SU-DHL-6 (cell line): Measurements from ENCODE around the gene MED27.

ENCODE experiments used
- H2AFZ ChIP-seq: fragments of 200-600 bp; sonication (generic); 2 replicates; pipeline ENCODE4 v1.6.1; 2014; ENCODE audit warnings: low read depth, mild to moderate bottlenecking, moderate library complexity, mixed read lengths, antibody characterized with exemption, low read length; ENCODE audit not compliant: severe bottlenecking
- H3F3A ChIP-seq: fragments of 200-600 bp; shearing (Covaris generic); 2 replicates; pipeline ENCODE4 v1.6.0; 2016; ENCODE audit warnings: antibody characterized with exemption, mild to moderate bottlenecking; ENCODE audit not compliant: insufficient read depth
- H3K27ac ChIP-seq: fragments of 200-600 bp; sonication (generic); 2 replicates; pipeline ENCODE4 v1.5.1; 2016; ENCODE audit warnings: low read depth, mild to moderate bottlenecking, low read length, moderate library complexity, mixed read lengths
- H3K27me3 ChIP-seq: fragments of 200-600 bp; sonication (generic), shearing (Covaris generic); 2 replicates; pipeline ENCODE4 v1.6.0; 2014; ENCODE audit warnings: mild to moderate bottlenecking, low read length
- H3K36me3 ChIP-seq: fragments of 200-600 bp; sonication (generic); 2 replicates; pipeline ENCODE4 v1.6.1; 2014; ENCODE audit warnings: mild to moderate bottlenecking, low read length, mixed read lengths
- H3K4me2 ChIP-seq: fragments of 300-600, 200-600 bp; shearing (Covaris generic), sonication (generic); 2 replicates; pipeline ENCODE4 v1.6.0; 2014; ENCODE audit warnings: low read length, low read depth, mild to moderate bottlenecking; ENCODE audit not compliant: poor library complexity, severe bottlenecking
- H3K4me3 ChIP-seq: fragments of 200-600 bp; sonication (generic); 2 replicates; pipeline ENCODE4 v1.5.1; 2014; ENCODE audit warnings: antibody characterized with exemption, low read length, mild to moderate bottlenecking, mixed read lengths; ENCODE audit not compliant: insufficient read depth, poor library complexity, severe bottlenecking
- H3K79me2 ChIP-seq: fragments of 200-600 bp; sonication (generic); 2 replicates; pipeline ENCODE4 v1.6.1; 2014; ENCODE audit warnings: mild to moderate bottlenecking, low read length, moderate library complexity; ENCODE audit not compliant: insufficient read depth
- H3K9ac ChIP-seq: fragments of 200-600 bp; sonication (generic); 2 replicates; pipeline ENCODE4 v1.7.0; 2014; ENCODE audit warnings: mild to moderate bottlenecking, low read length
- H3K9me2 ChIP-seq: fragments of 200-600 bp; sonication (generic); replicated peaks from 2 replicates; pipeline ENCODE4 v1.6.1; 2014; ENCODE audit warnings: low read length; ENCODE audit not compliant: insufficient read depth
- H3K9me3 ChIP-seq: fragments of 200-600 bp; sonication (generic); 2 replicates; pipeline ENCODE4 v1.6.1; 2014; ENCODE audit warnings: low read length, mixed read lengths; ENCODE audit not compliant: insufficient read depth
- H4K20me1 ChIP-seq: fragments of 200-600 bp; sonication (generic); 2 replicates; pipeline ENCODE4 v1.6.1; 2014; ENCODE audit warnings: low read depth, mild to moderate bottlenecking, antibody characterized with exemption, low read length, moderate library complexity, mixed read lengths
- CTCF ChIP-seq: fragments of 200-600 bp; sonication (generic); IDR thresholded peaks from one replicate; pipeline ENCODE4 v1.5.1; 2017; ENCODE audit warnings: antibody characterized with exemption, mild to moderate bottlenecking, low read length, moderate library complexity; ENCODE audit not compliant: insufficient read depth, poor library complexity, severe bottlenecking
- EZH2phosphoT487 ChIP-seq: fragments of 200-600 bp; sonication (generic), shearing (Covaris generic); conservative IDR thresholded peaks from 2 replicates; pipeline ENCODE4 v1.6.1; 2018; ENCODE audit warnings: mild to moderate bottlenecking, antibody characterized with exemption, low read length, moderate library complexity, mixed read lengths

Gene MED27

DNA sequence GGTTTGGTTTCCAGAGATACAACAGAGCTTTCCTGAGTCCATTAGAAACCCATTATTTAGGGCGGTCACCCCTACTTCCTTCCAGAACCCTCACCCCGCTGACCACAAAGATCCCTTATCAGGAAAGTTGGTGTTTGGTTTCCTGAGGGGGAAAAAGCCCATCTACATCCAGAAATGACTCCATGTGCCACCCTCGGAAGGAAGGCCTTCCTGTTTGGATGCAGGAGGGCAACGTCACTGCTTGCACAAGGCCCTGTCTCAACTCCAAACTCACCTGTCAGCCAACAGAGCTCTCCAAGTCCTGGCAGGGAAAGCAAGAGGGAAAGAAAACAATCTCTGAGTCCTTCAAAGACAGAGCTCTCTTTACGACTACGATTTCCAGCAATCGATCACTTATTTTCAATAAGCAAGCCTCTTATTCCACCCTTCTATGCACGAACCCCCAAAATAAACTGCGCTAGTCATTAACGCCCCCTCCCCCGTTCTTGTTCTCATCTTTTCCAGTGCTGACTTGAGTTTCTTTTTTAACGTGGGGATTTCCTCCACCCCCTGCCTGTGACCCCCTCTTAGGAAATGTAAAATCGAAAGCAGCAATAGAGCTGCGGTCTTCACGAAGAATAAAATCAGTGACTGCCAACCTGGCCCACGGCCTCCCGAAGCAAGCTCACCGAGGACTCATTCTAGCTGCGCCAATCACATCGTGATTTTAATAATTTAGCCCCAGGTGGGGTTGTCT is 46.4 kb upstream of the MED27 start:
- no peak overlapping the region for H3K4me3 ChIP-seq
- TF ChIP-seq EZH2phosphoT487 = no peak
- TF ChIP-seq CTCF = no peak
- no peak overlapping the region for H3K27ac ChIP-seq
- H3K4me2 ChIP-seq = no peak overlapping the region
- H3K79me2 ChIP-seq = no peaks in the 10 kb centered on the region
- H3F3A ChIP-seq = no peaks in the 10 kb centered on the region
- H4K20me1 ChIP-seq = no peaks in the 10 kb centered on the region
- H3K9ac ChIP-seq = no peak overlapping the region
- no peaks in the 10 kb centered on the region for H3K9me2 ChIP-seq
- H3K9me3 ChIP-seq = no peaks in the 10 kb centered on the region
- no peaks in the 10 kb centered on the region for H3K27me3 ChIP-seq
- H3K36me3 ChIP-seq = no peaks in the 10 kb centered on the region
- no peak overlapping the region for H2AFZ ChIP-seq

DNA sequence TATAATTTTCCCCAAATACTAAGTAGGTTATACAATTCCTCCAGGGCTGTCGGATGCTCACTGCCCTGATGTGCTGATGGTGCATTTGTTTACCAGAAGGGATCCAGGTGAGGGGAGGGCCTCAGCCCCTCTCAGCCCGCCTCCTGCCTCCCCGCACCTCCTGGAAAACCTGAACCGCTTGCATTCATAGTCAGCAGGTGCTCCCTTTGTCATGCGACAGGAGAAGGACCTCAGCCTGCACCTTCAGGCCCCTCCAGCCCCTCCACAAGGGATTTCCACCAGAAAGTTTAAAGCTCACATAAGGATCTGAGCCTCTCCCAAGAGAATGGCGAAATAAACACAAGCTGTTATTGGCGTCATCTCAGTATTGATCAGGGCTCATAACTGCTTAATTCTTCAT is 45.7 kb upstream of the MED27 start:
- H3K4me3 ChIP-seq = no peak overlapping the region
- no peaks in the 10 kb centered on the region for H3K36me3 ChIP-seq
- no peak overlapping the region for H3K4me2 ChIP-seq
- TF ChIP-seq CTCF = no peak
- no peak for TF ChIP-seq EZH2phosphoT487
- H3K9me3 ChIP-seq = no peaks in the 10 kb centered on the region
- no peak overlapping the region for H2AFZ ChIP-seq
- no peak overlapping the region for H3K27ac ChIP-seq
- no peaks in the 10 kb centered on the region for H3K79me2 ChIP-seq
- H3K9ac ChIP-seq = no peak overlapping the region
- no peaks in the 10 kb centered on the region for H4K20me1 ChIP-seq
- no peaks in the 10 kb centered on the region for H3K9me2 ChIP-seq
- H3K27me3 ChIP-seq = no peaks in the 10 kb centered on the region
- no peaks in the 10 kb centered on the region for H3F3A ChIP-seq

- H3K79me2 ChIP-seq = no peaks in the 10 kb centered on the region
- no peaks in the 10 kb centered on the region for H3K9me2 ChIP-seq
- H3K27ac ChIP-seq = no peak overlapping the region
- no peaks in the 10 kb centered on the region for H3K36me3 ChIP-seq
- H4K20me1 ChIP-seq = no peaks in the 10 kb centered on the region
- no peak overlapping the region for H3K4me3 ChIP-seq
- H3K9me3 ChIP-seq = no peaks in the 10 kb centered on the region
- no peak overlapping the region for H3K9ac ChIP-seq
- no peak overlapping the region for H3K4me2 ChIP-seq
- H2AFZ ChIP-seq = no peak overlapping the region
- TF ChIP-seq EZH2phosphoT487 = no peak
- TF ChIP-seq CTCF = no peak
- H3K27me3 ChIP-seq = no peaks in the 10 kb centered on the region
- H3F3A ChIP-seq = no peaks in the 10 kb centered on the region
Observed at GRCh38 chr9:132124800-132125199, 45.1 kb upstream of the MED27 start.
